Esophagus squamous epithelium (tissue), 4 donors: ENCODE data around the gene CYP26B1.

Experiments used
- CTCF ChIP-seq, 6 experiments: fragments of 450-650 bp in 4 of 6; fragments of 200-600 bp in 2 of 6; sonication (generic) in 2 of 6; IDR thresholded peaks; one replicate each; pipeline ENCODE4 v1.5.1; 2016 to 2019; ENCODE audit warnings: antibody characterized with exemption in 6 of 6, mild to moderate bottlenecking in 4 of 6, moderate library complexity in 4 of 6
- POLR2A ChIP-seq, 4 donors: fragments of 450-650 bp; IDR thresholded peaks; one replicate each; pipeline ENCODE4 v1.6.1; 2017; ENCODE audit warnings: antibody characterized with exemption in 4 of 4, mild to moderate bottlenecking in 4 of 4, moderate library complexity in 3 of 4

GRCh38 chr2:72126186-72127100 lies 21.2 kb downstream of the CYP26B1 start:
- TF ChIP-seq CTCF (IDR thresholded peaks at IDR 0.05), result no peak
- no peak for TF ChIP-seq POLR2A (IDR thresholded peaks at IDR 0.05)
